Measurements from ENCODE around the gene CUX1.

CUX1 gene

GRCh38 chr7:101898106-101898505 is 80.7 kb downstream of the CUX1 start:
- no peak for DNase-seq

GRCh38 chr7:101899616-101900015 is 82.2 kb downstream of the CUX1 start:
- no peak for DNase-seq

- no peak for DNase-seq
These were observed 82.7 kb downstream of the CUX1 start for GRCh38 chr7:101900103-101900502.

GRCh38 chr7:101901661-101902491 is 84.5 kb downstream of the CUX1 start:
- DNase-seq: no peak

GRCh38 chr7:101902680-101903514 is 85.5 kb downstream of the CUX1 start:
- DNase-seq: no peak

- DNase-seq: no peak
These were observed 86.1 kb downstream of the CUX1 start for GRCh38 chr7:101903515-101903868.

GRCh38 chr7:101904019-101904418 is 86.6 kb downstream of the CUX1 start:
- no peak for DNase-seq

- DNase-seq: no peak
These were observed 87.9 kb downstream of the CUX1 start for GRCh38 chr7:101905203-101905865.

- DNase-seq: no peak
These were observed 89.1 kb downstream of the CUX1 start for GRCh38 chr7:101906291-101907240.

- no peak for DNase-seq
These were observed 93.8 kb downstream of the CUX1 start for GRCh38 chr7:101910991-101911799.

GRCh38 chr7:101911800-101912715 is 94.6 kb downstream of the CUX1 start:
- DNase-seq: no peak

GRCh38 chr7:101912716-101913110 is 95.3 kb downstream of the CUX1 start:
- no peak for DNase-seq

GRCh38 chr7:101913247-101913721 is 95.9 kb downstream of the CUX1 start:
- no peak for DNase-seq

- DNase-seq: no peak
These were observed 96.4 kb downstream of the CUX1 start for GRCh38 chr7:101913851-101914250.

GRCh38 chr7:101915000-101915399 is 97.6 kb downstream of the CUX1 start:
- DNase-seq: no peak

GRCh38 chr7:101916041-101916800 is 98.8 kb downstream of the CUX1 start:
- DNase-seq: no peak

- DNase-seq: no peak
These were observed 99.5 kb downstream of the CUX1 start for GRCh38 chr7:101916876-101917275.

- DNase-seq: no peak
These were observed 100.1 kb downstream of the CUX1 start for GRCh38 chr7:101917566-101917965.

- no peak for DNase-seq
These were observed 101.0 kb downstream of the CUX1 start for GRCh38 chr7:101918426-101918825.
